K562 (cell line): ENCODE results near the gene NTSR1.

ENCODE experiments used
- ADNP ChIP-seq: fragments of 200-800 bp; sonication (Bioruptor generic); IDR thresholded peaks from 2 replicates; pipeline ENCODE4 v1.6.1; 2016; ENCODE audit warnings: missing genetic modification characterization, missing compliant biosample characterization
- CBX5 ChIP-seq: IDR thresholded peaks from 2 replicates; pipeline ENCODE4 v1.6.1; 2014; ENCODE audit warnings: low read depth, borderline replicate concordance
- EZH2 ChIP-seq: IDR thresholded peaks from 2 replicates; pipeline ENCODE4 v1.6.1; 2012; ENCODE audit warnings: low read depth, mild to moderate bottlenecking, inconsistent platforms, low read length, borderline replicate concordance
- MXI1 ChIP-seq: IDR thresholded peaks from 2 replicates; pipeline ENCODE4 v1.6.1; 2011; ENCODE audit warnings: low read depth, mild to moderate bottlenecking, improper control_type of control experiment, low read length
- NONO ChIP-seq, 2 experiments: fragments of 200-400 bp in 1 of 2; fragments of 450-650 bp in 1 of 2; formaldehyde crosslinking in 1 of 2; IDR thresholded peaks; 2 replicates each; pipeline ENCODE4 v1.6.1; 2017; ENCODE audit warnings: low read depth in 2 of 2, mild to moderate bottlenecking in 2 of 2, moderate library complexity in 2 of 2, low read length in 1 of 2
- POLR2AphosphoS5 ChIP-seq: IDR thresholded peaks from 2 replicates; pipeline ENCODE4 v1.6.1; 2011; ENCODE audit warnings: mild to moderate bottlenecking, low read depth, low read length, moderate library complexity; ENCODE audit not compliant: control insufficient read depth, insufficient read depth
- ZBTB8A ChIP-seq: fragments of 450-650 bp; IDR thresholded peaks from 2 replicates; pipeline ENCODE4 v1.6.1; 2018; ENCODE audit warnings: mild to moderate bottlenecking, moderate library complexity; ENCODE audit not compliant: partially characterized antibody
- ZNF217 ChIP-seq: sonication (generic); formaldehyde crosslinking; IDR thresholded peaks from 2 replicates; pipeline ENCODE4 v1.8.0; 2022; ENCODE audit warnings: mild to moderate bottlenecking, missing genetic modification reagents
- TF ChIP-seq, protein P1 (sequence below), 2 experiments: IDR thresholded peaks; 2 replicates each; pipeline ENCODE4 v1.6.1; 2012; ENCODE audit warnings: improper control_type of control experiment in 2 of 2, low read depth in 2 of 2, low read length in 2 of 2, borderline replicate concordance in 1 of 2
- TF ChIP-seq, protein P2 (sequence below), 2 experiments: fragments of 450-650 bp in 1 of 2; IDR thresholded peaks; 2 replicates each; pipeline ENCODE4 v1.6.1; 2011 to 2017; ENCODE audit warnings: low read depth in 2 of 2, antibody characterized with exemption in 1 of 2, borderline replicate concordance in 1 of 2, low read length in 1 of 2, mild to moderate bottlenecking in 1 of 2, mixed read lengths in 1 of 2; ENCODE audit not compliant: control insufficient read depth in 1 of 2
- TF ChIP-seq, protein P3 (sequence below): fragments of 450-650 bp; IDR thresholded peaks from 2 replicates; pipeline ENCODE4 v1.6.1; 2017; ENCODE audit warnings: antibody characterized with exemption, mild to moderate bottlenecking

DNA sequence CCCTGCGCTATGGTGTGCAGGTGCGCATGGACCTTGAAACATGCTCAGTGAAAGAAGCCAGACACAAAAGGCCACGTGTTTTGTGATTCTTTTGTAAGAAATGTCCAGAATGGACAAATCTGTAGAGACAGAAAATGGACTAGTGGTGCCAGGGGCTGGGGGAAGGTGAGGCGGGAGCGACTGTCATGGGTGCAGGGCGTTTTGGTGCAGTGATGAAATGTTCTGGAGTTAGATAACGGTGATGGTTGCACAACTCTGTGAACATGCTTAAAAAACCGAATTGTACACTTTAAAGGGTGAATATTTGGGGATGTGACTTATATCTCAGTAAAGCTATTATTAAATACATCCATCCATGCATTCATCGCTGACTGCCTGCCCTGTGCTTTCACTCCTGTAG lies 31.7 kb upstream of the NTSR1 start:
- TF ChIP-seq, protein P1, sequence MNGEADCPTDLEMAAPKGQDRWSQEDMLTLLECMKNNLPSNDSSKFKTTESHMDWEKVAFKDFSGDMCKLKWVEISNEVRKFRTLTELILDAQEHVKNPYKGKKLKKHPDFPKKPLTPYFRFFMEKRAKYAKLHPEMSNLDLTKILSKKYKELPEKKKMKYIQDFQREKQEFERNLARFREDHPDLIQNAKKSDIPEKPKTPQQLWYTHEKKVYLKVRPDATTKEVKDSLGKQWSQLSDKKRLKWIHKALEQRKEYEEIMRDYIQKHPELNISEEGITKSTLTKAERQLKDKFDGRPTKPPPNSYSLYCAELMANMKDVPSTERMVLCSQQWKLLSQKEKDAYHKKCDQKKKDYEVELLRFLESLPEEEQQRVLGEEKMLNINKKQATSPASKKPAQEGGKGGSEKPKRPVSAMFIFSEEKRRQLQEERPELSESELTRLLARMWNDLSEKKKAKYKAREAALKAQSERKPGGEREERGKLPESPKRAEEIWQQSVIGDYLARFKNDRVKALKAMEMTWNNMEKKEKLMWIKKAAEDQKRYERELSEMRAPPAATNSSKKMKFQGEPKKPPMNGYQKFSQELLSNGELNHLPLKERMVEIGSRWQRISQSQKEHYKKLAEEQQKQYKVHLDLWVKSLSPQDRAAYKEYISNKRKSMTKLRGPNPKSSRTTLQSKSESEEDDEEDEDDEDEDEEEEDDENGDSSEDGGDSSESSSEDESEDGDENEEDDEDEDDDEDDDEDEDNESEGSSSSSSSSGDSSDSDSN (IDR thresholded peaks at IDR 0.05; ENCODE audit: borderline replicate concordance in 1 of 2, low read depth in 2 of 2, low read length in 2 of 2) = no peak
- TF ChIP-seq ZBTB8A (no peak), NONO (IDR thresholded peaks at IDR 0.05; ENCODE audit: low read depth in 2 of 2, low read length in 1 of 2) (no peak), MXI1 (no peak), ADNP (tag) (no peak), EZH2 (no peak), CBX5 (no peak), ZNF217 (no peak), POLR2AphosphoS5 (no peak)
- TF ChIP-seq, protein P2, sequence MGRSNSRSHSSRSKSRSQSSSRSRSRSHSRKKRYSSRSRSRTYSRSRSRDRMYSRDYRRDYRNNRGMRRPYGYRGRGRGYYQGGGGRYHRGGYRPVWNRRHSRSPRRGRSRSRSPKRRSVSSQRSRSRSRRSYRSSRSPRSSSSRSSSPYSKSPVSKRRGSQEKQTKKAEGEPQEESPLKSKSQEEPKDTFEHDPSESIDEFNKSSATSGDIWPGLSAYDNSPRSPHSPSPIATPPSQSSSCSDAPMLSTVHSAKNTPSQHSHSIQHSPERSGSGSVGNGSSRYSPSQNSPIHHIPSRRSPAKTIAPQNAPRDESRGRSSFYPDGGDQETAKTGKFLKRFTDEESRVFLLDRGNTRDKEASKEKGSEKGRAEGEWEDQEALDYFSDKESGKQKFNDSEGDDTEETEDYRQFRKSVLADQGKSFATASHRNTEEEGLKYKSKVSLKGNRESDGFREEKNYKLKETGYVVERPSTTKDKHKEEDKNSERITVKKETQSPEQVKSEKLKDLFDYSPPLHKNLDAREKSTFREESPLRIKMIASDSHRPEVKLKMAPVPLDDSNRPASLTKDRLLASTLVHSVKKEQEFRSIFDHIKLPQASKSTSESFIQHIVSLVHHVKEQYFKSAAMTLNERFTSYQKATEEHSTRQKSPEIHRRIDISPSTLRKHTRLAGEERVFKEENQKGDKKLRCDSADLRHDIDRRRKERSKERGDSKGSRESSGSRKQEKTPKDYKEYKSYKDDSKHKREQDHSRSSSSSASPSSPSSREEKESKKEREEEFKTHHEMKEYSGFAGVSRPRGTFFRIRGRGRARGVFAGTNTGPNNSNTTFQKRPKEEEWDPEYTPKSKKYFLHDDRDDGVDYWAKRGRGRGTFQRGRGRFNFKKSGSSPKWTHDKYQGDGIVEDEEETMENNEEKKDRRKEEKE (IDR thresholded peaks at IDR 0.05; ENCODE audit: borderline replicate concordance in 1 of 2, control insufficient read depth in 1 of 2, low read depth in 2 of 2, low read length in 1 of 2) = no peak
- TF ChIP-seq, protein P3, sequence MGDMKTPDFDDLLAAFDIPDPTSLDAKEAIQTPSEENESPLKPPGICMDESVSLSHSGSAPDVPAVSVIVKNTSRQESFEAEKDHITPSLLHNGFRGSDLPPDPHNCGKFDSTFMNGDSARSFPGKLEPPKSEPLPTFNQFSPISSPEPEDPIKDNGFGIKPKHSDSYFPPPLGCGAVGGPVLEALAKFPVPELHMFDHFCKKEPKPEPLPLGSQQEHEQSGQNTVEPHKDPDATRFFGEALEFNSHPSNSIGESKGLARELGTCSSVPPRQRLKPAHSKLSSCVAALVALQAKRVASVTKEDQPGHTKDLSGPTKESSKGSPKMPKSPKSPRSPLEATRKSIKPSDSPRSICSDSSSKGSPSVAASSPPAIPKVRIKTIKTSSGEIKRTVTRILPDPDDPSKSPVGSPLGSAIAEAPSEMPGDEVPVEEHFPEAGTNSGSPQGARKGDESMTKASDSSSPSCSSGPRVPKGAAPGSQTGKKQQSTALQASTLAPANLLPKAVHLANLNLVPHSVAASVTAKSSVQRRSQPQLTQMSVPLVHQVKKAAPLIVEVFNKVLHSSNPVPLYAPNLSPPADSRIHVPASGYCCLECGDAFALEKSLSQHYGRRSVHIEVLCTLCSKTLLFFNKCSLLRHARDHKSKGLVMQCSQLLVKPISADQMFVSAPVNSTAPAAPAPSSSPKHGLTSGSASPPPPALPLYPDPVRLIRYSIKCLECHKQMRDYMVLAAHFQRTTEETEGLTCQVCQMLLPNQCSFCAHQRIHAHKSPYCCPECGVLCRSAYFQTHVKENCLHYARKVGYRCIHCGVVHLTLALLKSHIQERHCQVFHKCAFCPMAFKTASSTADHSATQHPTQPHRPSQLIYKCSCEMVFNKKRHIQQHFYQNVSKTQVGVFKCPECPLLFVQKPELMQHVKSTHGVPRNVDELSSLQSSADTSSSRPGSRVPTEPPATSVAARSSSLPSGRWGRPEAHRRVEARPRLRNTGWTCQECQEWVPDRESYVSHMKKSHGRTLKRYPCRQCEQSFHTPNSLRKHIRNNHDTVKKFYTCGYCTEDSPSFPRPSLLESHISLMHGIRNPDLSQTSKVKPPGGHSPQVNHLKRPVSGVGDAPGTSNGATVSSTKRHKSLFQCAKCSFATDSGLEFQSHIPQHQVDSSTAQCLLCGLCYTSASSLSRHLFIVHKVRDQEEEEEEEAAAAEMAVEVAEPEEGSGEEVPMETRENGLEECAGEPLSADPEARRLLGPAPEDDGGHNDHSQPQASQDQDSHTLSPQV = no peak
